ENCODE results near the gene CPLANE1. TPM values are rescaled to one million over a fixed set of nuclear protein-coding genes. Genes with fewer than 3 reads are reported as not detected.
A peak's percentile ranks its signal among the peaks of the same experiment; 100 is the strongest.
"Not testable (repeated sequence)": the region's sequence is repeated elsewhere in the genome, so short reads cannot be mapped to it uniquely, and the experiment has no call there.

Gene CPLANE1
- total RNA-seq, 1 donor from 2014 or later: 13.3 TPM

DNA sequence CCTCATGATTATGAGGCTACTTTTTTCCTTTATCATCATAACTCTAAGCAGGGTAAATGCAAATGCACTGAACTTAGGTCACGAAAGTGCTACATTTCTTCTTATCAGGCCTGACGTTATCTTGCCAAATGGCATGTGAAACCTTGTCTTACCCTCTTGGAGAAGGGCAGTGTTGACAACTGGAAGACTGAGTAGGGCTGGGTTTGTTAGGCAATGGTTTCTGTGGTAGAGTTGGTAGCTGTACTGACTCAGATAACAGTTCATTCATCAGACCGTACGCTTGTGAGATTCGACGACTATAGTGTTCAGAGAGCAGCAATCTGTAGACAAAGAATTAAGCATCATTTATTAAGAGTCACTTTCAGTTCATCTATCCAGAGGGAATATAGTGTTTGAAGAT, 127.7 kb downstream of the CPLANE1 start:
- no peak for DNase-seq (ENCODE audit: low read depth in 2 of 2)

DNA sequence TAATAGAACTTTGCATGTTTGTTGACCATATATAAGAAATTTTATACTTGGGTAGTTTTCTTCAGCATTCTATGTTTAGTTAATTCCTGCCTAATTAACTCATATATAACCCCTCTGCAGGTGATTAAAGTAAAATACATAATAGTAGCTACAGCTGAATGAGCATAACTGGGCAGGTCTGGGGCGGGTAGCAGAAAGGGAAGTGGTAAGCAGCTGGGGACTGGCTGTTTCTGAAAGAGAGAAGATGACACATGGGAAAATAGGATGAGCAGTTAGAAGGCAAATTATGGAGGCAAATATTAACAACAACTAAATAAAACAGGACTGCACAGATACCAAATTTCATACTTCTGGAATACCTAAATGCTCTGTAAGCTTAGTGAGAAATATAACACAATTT, 128.1 kb downstream of the CPLANE1 start:
- no peak for DNase-seq (ENCODE audit: low read depth in 2 of 2)

DNA sequence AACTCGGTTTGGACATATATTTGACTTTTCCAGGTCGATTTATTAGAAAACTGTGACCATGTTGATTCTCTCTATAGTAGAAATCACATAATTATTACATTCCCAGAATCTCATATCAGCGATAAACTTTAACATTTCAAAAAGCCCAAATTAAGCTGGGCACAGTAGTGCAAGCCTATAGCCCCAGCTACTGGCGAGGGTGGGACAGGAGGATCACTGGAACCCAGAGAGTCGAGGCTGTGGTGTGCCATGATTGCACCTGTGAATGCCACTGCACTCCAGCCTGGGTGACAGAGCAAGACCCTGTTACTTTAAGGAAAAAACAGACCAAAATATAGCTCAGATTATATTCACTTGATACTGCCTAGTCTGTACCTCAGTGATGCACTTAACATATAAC, 128.9 kb downstream of the CPLANE1 start:
- no peak for DNase-seq (ENCODE audit: low read depth in 2 of 2)

DNA sequence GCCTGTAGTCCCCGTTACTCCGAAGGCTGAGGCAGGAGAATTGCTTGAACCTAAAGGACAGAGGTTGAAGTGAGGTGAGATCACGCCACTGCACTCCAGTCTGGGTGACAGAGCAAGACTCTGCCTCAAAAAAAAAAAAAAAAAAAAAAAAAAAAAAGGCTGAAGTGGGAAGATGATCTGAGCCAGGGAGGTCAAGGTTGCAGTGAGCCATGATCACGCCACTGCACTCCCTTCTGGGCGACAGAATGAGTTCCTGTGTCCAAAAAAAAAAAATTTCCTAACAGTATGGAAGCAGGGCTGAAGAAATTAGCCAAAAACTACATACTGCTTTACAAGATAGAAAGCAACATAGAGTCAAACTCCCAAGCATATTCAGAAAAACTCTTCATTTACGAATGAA, 132.8 kb downstream of the CPLANE1 start:
- no peak for DNase-seq (ENCODE audit: low read depth in 2 of 2)

DNA sequence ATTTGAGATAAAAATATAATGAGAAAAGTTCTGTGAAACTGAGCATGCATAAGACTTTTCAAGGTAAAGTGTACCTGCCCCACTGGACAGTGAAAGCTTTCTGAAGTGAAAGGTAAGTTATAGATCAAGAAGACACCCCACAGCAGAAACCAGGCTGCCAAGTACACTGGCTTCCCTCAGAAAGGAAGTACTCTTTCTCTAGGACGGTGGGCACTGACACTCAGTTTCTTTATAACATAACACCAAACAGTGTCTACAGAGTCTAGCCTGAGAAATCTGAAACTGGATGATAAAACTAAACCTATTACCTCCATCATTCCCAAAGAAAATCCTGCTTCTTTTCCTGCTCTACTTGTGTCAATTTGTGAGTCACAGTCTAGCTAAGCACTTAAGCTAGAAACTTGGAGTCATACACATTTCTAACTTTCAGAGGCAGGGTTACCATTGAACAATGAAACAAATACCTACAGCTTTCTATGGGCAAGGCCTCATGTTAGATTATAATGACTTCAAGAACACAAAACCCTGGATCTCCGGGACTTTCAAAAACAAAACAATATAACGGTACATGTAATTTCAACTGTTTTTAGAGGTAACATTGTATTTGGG, 136.7 kb downstream of the CPLANE1 start:
- no peak for DNase-seq (ENCODE audit: low read depth in 2 of 2)

DNA sequence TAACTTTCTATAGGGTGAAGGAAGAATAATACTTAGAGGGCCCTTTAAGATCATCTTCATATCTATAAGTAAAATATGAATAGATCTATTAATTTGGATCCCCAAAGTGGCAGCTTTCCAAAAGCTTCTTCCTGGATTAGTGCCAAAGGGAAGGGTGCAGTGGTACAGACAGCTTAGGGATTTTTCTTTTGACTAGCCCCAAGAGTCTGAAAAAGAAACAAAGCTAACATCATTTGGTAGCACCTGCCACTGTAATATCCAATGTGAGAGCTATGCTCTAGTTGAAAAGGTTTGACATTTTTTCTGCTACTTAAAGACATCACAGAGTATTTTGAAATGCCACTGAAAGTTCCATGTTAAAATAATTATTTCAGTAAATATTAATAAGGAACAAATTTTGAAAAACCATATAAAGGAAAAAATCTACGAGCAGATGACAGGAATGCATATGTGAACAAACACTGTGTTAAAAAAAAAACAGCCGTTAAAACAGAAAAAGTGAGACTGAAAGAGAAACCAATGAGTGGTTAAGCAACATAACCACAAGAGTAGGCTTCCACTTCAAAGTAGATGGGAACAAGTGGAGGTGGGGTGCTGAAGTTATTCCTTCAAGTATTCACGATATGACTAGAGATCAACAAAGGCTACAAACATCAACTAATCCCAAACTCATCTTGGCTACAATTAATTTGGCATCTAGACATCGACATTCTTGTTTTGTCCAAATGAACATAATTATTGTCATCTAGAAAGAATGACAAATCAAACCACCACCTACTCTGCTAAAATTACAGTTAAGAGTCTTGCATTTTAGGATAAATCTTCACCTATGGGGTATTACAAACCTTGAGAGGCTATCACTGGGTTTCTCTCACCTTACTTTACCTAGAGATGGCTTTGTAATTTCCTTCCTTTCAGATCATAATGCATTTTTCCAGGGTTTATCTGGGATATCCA, 137.5 kb downstream of the CPLANE1 start:
- no peak for DNase-seq (ENCODE audit: low read depth in 2 of 2)

DNA sequence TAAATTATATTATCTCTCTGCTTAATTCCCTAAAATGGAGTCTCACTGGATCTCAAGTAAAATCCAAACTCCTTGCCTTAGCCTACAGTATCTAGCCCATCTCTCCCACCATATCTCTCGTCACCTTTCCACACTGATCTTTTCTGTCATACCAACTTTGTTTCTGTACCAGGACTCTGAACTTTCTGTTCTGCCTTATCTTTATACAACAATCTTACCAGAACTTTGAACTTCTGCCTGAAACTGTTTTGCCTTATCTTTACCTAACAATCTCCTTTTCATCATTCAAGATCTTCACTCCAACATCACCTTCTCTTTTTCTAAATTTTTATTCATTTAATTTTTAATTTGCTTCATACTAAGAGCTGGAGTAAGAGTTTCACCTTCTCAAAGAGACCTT, 139.0 kb downstream of the CPLANE1 start:
- no peak for DNase-seq (ENCODE audit: low read depth in 2 of 2)

DNA sequence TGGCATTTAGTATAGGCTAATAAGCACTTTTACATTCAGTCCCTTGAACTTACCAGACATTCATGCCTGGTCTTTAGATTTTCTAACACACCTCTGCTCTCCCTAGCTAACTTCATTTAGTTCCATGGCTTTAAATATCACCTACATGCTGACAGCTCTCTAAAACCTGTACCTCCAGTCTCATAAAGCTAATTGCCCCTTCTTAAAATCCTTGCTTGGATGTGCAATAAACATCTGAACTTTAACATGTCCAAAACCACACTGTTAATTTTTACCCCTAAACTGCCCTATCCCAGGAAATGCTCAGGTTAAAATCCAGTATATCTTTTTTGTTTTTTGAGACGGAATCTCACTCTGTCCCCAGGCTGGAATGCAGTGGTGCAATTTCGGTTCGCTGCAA, 139.8 kb downstream of the CPLANE1 start:
- DNase-seq (ENCODE audit: low read depth in 2 of 2): no peak

DNA sequence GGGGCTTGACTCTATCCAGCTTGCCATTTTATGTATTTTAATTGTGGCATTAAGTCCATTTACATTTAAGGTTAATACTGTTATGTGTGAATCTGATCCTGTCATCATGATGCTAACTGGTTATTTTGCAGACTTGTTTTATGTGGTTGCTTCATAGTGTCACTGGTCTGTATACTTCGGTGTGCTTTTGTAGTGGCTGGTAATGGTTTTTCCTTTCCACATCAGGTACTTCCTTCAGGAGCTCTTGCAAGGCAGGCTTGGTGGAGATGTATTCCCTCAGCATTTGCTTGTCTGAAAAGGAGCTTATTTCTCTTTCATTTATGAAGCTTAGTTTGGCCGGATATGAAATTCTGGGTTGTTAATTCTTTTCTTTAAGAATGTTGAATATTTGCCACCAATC, 145.9 kb downstream of the CPLANE1 start:
- no peak for DNase-seq (ENCODE audit: low read depth in 2 of 2)

DNA sequence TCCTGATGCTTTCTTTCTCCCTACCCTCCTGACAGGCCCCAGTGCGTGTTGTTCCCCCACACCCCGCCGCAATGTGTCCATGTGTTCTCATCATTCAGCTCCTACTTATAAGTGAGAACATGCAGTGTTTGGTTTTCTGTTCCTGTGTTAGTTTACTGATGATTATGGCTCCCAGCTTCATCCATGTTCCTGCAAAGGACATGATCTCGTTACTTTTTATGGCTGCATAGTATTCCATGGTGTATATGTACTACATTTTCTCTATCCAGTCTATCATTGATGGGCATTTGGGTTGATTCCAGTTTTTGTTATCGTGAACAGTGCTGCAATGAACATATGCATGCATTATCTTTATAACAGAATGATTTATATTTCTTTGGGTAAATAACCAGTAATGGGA, 149.9 kb downstream of the CPLANE1 start:
- DNase-seq (ENCODE audit: low read depth in 2 of 2): not testable (repeated sequence)

DNA sequence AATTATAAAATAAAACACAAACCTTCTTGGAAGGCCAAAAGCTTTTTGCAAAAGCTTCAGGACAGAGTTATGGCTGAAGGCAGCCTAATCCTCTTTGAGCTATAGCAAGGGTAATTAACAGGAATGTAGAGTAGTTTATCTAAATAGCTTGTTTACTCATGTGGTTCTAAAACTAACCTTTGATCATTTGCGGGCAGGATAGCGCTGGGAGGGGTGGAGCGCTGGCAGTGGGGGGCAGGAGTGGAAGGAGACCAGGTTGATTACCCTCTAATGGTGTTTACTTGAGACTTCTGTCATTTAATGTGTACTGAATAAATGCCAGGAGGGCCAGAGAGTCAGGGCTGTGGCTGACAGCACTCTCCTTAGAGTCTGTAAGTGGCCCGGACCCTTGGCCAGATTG, 155.4 kb downstream of the CPLANE1 start:
- DNase-seq (ENCODE audit: low read depth in 2 of 2): not testable (repeated sequence)

DNA sequence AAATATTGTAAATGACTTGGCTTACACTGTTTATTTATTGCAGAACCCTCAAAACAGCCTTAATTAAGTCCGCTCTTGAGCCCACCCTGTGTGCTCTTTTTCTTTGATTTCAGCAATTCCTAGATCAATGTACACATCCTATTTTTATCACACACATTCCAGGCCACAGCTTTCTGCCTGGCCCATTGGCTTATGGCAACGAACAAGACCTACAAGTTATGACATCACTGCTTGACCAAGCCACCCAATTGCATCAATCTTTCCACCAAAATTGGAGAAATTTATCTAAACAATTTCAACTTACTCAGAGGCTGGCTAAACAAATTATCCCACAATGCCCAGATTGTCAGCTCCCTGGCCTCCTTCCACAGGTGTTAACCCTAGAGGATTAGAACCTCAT, 158.4 kb downstream of the CPLANE1 start:
- no peak for DNase-seq (ENCODE audit: low read depth in 2 of 2)

DNA sequence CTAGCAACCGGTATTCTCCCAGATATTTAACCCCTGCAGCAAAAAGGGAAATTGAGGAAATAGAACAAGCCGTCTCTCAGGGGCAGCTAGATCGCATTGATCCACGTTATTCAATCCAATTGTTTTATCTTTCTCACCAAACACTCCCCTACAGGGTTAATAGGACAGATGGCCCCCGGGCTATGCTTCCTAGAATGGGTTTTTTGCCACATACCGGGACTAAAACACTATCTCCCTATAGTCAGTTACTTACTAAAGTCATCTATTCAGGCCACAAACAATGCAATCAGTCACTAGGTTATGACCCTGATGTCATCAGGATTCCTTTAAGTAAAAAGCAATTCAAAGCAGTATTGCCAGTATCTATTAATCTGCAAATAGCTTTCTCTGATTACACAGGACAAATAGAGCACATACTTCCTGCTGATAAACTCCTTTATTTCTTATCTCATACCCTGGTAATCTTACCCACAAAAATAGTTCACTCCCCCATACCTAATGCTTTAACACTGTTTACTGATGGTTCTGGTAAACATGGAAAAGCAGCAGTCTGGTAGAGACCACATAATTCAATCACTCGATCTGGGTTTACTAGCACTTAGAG, 159.0 kb downstream of the CPLANE1 start:
- DNase-seq (ENCODE audit: low read depth in 2 of 2): no peak

DNA sequence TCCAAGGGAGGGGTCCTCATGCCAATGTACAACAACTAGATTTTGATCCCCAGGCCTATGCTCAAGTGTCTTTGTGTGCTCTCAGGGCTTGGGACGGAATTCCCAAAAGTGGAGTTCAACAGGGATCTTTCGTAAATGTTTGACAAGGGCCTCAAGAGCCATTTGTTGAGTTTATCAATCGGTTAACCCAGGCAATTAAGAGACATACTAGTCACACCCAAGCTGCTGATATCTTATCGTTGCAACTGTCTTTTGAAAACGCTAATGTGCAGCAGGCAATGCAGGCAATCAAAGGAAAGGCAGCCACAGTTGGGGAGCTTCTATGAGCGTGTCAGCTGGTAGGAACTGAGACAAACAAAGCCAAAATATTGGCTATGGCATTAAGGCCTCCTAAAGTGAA, 161.2 kb downstream of the CPLANE1 start:
- DNase-seq (ENCODE audit: low read depth in 2 of 2): no peak

DNA sequence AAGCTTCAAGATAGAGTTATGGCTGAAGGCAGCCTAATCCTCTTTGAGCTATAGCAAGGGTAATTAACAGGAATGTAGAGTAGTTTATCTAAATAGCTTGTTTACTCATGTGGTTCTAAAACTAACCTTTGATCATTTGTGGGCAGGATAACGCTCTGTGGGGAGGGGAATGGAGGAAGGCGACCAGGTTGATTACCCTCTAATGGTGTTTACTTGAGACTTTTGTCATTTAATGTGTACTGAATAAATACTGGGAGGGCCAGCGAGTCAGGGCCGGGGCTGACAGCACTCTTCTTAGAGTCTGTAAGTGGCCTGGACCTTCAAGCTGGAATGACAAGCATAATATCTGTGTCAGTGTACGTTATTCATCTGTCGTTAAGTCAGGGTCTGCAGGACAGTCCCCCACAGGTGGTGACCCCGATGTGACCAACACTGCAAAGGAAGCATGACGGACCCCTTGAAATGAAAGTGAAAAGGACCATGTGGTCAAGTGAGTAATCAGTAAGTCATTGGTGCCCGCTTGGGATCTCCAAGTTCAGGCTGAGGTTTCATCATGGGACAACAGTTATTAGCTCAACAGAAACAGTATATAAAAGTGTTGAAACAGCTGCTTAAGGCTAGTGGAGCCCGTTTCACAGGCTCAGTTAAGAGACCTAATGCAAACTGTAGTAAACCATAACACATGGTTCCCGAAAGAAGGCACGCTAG, 162.6 kb downstream of the CPLANE1 start:
- DNase-seq (ENCODE audit: low read depth in 2 of 2): peak in 1 of 2 donors; percentile 7

DNA sequence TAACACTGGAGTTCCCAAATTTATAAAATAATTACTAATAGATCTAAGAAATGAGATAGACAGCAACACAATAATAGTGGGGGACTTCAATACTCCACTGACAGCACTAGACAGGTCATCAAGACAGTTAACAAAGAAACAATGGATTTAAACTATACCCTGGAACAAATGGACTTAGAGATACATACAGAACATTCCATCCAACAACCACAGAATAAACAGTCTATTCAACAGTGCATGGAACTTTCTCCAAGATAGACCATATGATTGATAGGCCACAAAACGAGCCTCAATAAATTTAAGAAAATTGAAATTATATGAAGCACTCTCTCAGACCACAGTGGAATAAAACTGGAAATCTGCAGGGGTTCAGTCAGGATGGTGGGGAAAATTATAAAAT, 163.2 kb downstream of the CPLANE1 start:
- DNase-seq (ENCODE audit: low read depth in 2 of 2): not testable (repeated sequence)

DNA sequence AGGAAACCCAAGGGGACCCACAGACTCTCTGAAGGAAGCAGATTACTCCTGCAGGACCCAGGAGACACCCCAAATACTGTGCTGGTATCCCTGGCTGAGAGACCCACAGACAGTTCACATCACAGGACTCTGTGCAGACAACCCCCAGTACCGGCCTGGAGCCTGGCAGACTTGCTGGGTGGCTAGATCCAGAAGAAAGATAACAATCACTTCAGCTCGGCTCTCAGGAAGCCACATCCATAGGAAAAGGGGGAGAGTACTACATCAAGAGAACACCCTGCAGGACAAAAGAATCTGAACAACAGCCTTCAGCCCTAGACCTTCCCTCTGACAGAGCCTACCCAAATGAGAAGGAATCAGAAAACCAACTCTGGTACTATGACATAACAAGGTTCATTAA, 166.2 kb downstream of the CPLANE1 start:
- peak in 1 of 2 donors; percentile 42 for DNase-seq (ENCODE audit: low read depth in 2 of 2)

DNA sequence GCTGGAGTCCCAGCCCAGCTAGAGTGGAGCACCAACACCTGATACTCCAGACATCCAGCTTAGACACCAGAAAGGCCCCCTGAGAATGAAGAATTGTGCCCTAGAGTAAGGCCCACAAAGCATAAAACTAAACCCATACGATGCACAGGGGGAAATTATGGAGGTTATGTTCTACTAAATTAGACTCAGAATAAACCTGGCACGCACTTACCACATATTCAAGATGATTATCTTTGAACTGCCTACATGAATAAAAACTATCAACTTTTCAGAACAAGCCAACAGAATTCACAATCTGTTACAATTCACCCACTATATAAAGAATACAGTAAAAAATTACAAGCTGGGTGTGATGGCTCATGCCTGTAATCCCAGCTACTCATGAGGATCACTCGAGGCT, 168.5 kb downstream of the CPLANE1 start:
- no peak for DNase-seq (ENCODE audit: low read depth in 2 of 2)

DNA sequence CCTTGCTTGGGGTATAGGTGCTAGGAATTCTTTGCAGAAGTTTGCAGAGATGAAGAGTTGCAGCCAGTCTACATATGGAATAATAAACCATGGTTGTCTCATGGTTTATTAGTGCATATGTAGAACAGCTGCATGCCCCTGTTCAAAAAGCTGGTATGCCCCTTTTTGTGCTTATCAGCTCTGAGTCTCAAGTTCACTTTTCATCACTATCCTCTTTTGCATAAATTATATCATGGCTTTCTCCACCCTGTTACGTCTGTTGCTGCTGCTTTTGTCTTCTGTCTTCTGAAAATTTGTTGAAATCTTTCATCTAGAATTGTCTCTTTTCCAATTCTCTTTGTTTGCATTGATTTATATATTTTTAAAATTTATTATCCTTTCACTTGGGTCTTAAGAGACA, 172.0 kb downstream of the CPLANE1 start:
- DNase-seq (ENCODE audit: low read depth in 2 of 2): no peak

DNA sequence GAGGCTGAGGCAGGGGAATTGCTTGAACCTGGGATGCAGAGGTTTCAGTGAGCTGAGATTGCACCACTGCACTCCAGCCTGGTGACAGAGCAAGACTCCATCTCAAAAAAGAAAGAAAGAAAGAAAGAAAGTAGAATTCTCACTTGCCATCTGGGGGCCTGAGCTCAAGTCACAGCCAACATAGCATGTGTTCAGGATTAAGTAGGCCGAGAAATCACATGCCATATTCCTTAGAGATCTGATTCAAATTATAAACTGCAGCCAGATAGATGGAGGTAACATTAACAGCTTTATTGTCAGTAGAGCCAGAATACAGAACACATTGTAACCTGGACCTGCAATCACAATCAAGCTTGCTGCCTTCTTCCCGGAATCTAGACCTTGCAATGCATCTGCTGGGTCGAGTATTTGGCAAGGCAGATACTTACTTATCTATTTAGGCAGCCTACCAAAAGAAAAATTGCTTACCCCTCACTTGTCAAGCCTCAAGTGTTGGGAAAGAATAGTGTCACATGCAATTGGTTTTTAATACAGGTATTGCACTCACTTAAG, 173.7 kb downstream of the CPLANE1 start:
- no peak for DNase-seq (ENCODE audit: low read depth in 2 of 2)

DNA sequence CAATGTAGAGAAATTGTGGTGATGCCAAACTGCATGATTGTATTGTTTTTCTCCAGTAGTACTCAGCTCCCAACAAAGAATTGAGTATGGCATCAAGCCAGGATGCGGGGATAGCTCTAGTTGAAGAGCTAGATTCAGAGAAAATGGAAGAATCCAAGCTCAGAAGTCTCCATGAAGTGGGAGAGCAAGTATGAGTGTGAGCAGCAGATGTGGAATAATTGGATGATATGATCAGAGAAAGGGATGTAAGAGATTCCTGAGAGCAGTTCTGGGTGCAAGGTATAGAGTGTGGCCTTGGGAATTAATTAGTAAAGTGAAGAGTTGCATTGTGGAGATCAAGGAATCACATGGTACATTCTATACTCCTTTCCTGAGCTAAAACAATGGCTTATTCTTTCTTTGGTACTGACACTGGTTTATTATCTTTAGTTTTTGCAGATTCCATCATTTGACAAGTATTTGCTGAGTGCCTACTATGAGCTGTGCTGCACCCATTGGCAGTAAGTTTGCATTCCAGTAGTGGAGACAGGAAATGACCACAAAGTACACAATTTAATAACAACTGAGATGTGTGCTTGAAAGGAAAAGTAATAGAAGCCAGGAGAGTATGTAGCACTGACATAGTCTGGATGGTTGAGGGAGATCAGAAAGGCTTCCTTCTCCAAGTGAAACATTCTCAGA, 177.1 kb downstream of the CPLANE1 start:
- DNase-seq (ENCODE audit: low read depth in 2 of 2): peak; percentile 79

Data from lung microvascular endothelial cell (primary cell).